Measurements from ENCODE around the gene TTLL12.
"Not testable (repeated sequence)": the region's sequence is repeated elsewhere in the genome, so short reads cannot be mapped to it uniquely, and the experiment has no call there.

The TTLL12 gene

GRCh38 chr22:43152357-43153071 is 34.4 kb downstream of the TTLL12 start:
- peak; percentile 56 for DNase-seq

GRCh38 chr22:43152003-43152356 is 35.0 kb downstream of the TTLL12 start:
- DNase-seq = peak; percentile 48

- DNase-seq = peak; percentile 58
Observed at GRCh38 chr22:43151251-43152002, 35.5 kb downstream of the TTLL12 start, which contains the start of gene TSPO. Gene TSPO (plus strand): TSS chr22:43151559. CDS start chr22:43159239, 7,680 bp downstream.

DNA sequence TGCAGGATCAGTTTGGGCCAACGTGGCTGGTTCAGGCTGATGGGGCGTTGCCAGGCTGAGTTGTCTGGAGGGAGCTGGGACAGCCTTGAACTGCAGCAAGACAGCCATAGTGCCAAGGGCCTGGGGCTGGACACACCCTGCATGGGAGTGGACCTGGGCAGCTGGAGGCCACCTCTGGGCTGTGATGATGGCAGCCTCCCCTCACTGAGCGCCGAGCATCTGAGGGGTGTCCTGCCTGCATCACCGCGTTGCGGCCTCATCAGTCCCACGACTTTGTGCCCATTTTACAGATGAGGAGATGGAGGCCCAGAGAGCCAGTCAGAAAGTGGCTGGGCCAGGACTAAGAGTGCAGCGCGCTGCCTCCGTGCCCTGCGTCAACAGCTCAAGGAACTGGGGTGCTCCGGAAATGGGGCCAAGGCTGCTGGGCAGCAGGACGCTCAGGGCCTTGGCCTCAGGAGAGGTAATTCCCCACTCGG is 36.2 kb downstream of the TTLL12 start:
- DNase-seq = no peak

GRCh38 chr22:43148581-43148980 is 38.4 kb downstream of the TTLL12 start:
- DNase-seq = no peak

GRCh38 chr22:43147821-43148220 is 39.1 kb downstream of the TTLL12 start:
- no peak for DNase-seq

DNA sequence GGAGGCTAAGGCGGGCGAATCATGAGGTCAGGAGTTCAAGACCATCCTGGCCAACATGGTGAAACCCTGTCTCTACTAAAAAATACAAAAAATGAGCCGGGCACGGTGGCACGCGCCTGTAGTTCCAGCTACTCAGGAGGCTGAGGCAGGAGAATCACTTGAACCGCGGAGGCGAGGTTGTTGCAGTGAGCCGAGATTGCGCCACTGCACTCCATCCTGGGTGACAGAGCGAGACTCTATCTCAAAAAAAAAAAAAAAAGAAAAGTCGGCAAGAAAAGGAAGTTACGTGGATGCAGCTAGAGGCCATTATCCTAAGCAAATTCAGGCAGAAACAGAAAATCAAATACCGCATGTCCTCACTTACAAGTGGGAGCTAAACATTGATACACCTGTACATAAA is 40.6 kb downstream of the TTLL12 start:
- not testable (repeated sequence) for DNase-seq

DNA sequence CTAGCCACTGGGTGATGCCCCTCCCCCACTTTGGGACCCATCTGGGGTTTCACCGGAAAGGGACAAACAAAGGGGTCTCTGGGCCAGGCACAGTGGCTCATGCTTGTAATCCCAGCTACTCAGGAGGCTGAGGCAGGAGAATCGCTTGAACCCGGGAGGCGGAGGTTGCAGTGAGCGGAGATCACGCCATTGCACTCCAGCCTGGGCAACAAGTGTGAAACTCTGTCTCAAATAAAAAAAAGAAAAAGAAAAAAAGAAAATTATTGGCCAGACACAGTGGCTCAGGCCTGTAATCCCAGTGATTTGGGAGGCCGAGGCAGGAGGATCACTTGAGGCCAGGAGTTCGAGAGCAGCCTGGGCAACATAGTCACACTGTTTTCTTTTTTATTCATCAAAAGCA is 41.6 kb downstream of the TTLL12 start:
- DNase-seq = not testable (repeated sequence)

DNA sequence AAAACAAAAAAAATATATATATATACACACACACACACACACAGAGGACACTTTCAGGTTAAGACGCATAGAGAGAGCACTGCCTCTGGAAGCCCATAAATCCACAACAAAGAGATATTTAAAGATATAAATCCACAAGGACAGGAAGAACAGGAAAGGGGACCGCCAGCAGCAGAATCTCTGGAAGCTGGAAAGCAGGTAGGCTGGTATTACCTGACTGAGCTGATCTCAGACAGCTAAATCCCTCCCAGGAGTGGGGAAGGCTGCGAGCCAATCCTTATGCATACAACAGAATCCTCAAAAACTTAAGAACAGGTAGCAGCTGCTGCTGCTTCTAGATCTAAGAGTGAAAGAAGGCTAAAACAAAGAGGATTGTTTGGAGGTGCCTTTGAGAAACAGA is 42.0 kb downstream of the TTLL12 start:
- DNase-seq = no peak

DNA sequence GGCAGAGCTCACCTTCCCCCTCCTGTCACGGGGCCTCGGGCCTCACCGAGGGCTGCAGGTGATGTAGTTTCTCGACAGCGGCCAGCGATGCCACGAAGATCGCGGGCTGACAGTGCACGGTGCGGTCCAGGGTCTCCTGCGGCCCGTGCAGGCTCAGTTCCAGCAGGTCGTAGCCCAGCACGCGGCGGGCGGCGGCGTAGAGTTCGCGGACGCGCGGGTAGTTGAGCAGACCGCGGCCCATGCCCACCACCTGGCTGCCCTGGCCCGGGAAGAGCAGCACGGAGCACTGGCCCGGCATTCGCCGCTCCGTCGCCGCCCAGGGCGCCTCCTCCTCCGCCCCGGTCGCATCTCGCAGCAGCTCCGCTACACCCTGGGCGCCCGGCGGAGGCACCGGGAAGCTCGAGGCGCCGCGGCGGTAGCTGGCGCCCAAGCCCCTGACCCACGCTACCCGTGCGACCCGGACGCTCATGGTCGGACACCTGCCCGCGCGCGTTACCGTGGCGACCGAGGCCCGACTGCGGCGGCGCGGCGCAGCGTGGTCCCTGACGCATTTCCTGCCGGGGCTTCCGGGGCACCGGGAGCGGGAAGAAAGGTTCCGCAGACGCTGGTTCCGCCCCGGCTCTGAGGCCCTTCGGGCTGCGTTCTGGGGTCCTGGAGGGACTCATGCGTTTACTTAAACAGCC is 43.9 kb downstream of the TTLL12 start, which contains the start of gene MCAT:
MCAT (minus strand) TSS at position 519 of the 683 bp plus-strand sequence; CDS start at position 469, 50 bp downstream.
- DNase-seq = peak; percentile 95

DNA sequence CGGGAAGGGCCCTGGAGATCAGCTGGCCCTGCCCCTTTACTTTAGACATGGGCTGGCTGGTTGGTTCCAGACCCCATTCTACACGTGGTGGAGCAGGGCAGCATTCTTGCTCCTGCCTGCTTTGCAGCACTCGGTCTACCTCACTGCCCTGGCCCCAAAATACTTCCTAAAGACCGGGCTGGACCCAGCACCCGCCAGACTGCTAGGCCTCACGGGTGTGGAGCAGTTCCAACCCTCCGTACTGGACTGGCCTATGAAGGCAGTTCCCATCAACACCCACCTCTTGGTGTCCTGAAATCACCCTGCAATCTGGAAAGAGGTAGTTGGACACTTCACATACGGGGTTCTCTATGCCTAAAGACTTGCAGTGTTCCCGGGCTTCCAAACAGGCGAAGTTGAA is 50.1 kb downstream of the TTLL12 start:
- DNase-seq = no peak

GRCh38 chr22:43136255-43136654 is 50.7 kb downstream of the TTLL12 start:
- DNase-seq = no peak

GRCh38 chr22:43135565-43135964 is 51.4 kb downstream of the TTLL12 start:
- DNase-seq = no peak

GRCh38 chr22:43134553-43134952 is 52.4 kb downstream of the TTLL12 start:
- no peak for DNase-seq

DNA sequence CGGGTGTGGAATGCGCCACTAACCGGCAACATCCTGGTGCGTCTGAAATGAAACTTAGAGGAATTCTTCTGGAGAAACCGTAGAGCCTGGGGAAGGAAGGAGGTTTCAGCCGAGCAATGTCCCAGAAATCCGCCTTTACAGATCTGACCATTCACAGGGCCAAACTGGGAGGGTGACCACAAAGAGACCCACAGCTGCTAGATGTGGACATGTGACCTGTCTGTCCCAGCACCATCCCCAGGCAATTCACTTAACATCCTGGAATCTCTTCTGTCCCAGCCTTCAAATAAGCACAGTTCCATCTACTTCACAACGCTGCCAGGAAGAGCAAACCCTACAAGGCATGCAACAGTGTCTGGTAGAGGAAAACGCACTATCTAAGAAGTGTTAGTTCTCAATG is 53.5 kb downstream of the TTLL12 start:
- no peak for DNase-seq

DNA sequence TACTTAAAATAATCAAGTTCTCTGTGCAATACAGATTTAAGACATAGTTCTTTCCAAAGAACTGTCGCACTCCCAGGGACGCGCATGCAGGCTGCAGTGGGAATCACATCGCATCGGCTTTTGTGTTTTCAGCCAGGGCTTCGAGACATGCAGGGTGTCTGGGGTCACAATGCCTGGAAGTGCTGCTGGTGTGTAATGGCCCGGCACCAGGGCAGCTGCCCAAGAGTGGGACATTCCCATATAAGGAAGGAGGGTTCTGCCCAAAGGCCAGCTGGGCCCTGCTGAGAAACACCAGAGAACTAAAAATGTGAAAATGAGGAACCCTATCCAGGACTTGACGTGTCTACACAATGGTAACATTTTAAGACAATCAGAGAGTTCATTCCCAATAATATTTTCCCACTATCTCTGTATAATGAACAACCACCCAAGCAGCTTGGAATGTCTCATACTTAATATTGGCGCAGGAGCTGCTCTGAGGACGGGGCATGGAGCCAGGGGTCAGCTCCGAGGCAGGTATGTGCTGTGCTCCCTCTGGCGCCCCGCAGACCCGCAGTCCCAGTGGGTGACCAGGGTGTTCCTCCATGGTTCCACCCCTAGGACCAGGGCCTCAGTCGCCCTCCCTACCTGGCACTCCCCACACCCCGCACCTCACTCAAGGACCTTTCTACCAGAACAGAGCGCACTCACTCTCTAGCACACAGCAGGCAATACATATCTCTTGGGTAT is 55.0 kb downstream of the TTLL12 start:
- DNase-seq = no peak

- no peak for DNase-seq
Observed at GRCh38 chr22:43129426-43130425, 57.2 kb downstream of the TTLL12 start.

- no peak for DNase-seq
Observed at GRCh38 chr22:43128928-43129424, 58.0 kb downstream of the TTLL12 start.

GRCh38 chr22:43128116-43128515 is 58.8 kb downstream of the TTLL12 start:
- no peak for DNase-seq

DNA sequence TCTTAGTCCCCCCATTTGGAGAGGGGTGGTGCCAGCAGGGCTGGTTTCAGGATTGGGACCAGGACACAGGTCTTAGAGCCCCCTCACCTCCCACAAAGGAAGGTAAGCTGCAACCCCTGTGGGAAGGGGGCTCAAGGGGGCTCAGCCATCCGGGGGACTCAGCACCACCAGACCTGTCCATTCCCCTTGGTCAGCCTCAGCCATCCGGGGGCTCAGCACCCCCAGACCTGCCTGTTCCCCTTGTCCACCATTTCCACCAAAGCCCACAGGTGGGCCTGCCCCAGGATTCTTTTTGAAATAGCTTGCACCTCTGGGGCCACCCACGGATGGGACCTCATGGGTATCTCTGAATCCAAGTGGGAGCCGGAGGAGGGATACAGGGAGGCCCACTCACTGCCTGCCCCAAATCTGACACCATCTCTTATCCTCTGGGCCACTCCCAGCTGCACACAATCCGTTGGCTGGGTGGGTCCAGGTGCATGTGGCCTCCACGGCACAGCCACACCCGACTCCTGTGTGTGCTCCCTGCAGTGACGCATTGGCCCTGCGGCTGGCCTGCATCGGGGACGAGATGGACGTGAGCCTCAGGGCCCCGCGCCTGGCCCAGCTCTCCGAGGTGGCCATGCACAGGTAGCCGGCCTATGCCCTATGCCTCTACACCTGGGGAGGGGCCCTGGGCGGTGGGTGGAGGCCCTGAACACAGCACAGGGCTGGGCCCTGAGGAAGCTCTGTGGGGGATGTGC is 59.6 kb downstream of the TTLL12 start:
- DNase-seq = no peak
